GM12865 (cell line): Measurements from ENCODE around the gene TASP1.
"Not testable (repeated sequence)": the region's sequence is repeated elsewhere in the genome, so short reads cannot be mapped to it uniquely, and the experiment has no call there.

ENCODE experiments used
- DNase-seq: peaks from one replicate; pipeline ENCODE4 v3.0.0; 2010; ENCODE audit warnings: low read depth
- H3K4me3 ChIP-seq: 2 replicates; pipeline ENCODE4 v1.5.1; 2011; ENCODE audit warnings: mild to moderate bottlenecking, low read depth, low read length, control low read depth
- CTCF ChIP-seq: IDR thresholded peaks from 2 replicates; pipeline ENCODE4 v1.5.1; 2011; ENCODE audit warnings: low read length, control low read depth, low read depth, inconsistent platforms; ENCODE audit not compliant: insufficient read depth; ENCODE audit errors: missing control alignments

TASP1 gene

GRCh38 chr20:13364278-13365170 is 274.2 kb downstream of the TASP1 start:
- no peak for TF ChIP-seq CTCF
- DNase-seq = no peak
- H3K4me3 ChIP-seq = no peak overlapping the region

DNA sequence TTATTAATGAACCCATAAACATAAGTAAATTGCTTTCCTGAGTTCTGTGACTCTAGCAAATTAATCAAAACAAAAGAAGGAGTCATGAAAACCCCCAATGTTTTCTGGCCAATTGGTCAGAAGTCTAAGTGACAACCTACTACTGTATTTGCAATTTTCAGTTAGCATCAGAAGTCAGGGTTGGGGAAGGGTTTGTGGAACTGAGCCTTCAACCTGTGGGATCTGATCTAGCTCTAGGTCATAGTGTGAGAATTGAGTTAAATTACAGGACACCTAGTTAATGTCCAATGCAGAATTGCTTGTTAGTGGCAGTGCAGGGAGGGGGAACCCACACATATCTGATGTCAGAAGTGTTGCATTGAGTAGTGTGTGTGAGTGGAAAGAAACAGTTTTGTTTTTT is 275.3 kb downstream of the TASP1 start:
- TF ChIP-seq CTCF = no peak
- H3K4me3 ChIP-seq = no peak overlapping the region
- DNase-seq = no peak

DNA sequence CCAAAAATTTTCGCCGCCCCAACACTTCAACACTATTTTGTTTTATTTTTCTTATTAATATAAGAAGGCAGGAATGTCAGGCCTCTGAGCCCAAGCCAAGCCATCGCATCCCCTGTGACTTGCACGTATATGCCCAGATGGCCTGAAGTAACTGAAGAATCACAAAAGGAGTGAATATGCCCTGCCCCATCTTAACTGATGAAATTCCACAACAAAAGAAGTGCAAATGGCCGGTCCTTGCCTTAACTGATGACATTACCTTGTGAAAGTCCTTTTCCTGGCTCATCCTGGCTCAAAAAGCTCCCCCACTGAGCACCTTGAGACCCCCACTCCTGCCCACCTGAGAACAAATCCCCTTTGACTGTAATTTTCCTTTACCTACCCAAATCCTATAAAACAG is 276.6 kb downstream of the TASP1 start:
- not testable (repeated sequence) for DNase-seq, H3K4me3 ChIP-seq

GRCh38 chr20:13358936-13359335 is 279.8 kb downstream of the TASP1 start:
- DNase-seq = not testable (repeated sequence)

DNA sequence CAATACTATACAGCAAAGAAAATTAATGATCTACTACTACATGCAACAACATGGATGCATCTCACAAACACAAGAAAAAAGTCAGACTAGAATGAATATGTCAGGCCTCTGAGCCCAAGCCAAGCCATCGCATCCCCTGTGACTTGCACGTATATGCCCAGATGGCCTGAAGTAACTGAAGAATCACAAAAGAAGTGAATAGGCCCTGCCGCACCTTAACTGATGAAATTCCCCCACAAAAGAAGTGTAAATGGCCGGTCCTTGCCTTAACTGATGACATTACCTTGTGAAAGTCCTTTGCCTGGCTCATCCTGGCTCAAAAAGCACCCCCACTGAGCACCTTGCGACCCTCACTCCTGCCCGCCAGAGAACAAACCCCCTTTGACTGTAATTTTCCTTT is 280.9 kb downstream of the TASP1 start:
- H3K4me3 ChIP-seq, DNase-seq: not testable (repeated sequence)

More at GRCh38 chr20:13358936-13359335, 279.8 kb downstream of the TASP1 start:
- not testable (repeated sequence) for H3K4me3 ChIP-seq

DNA sequence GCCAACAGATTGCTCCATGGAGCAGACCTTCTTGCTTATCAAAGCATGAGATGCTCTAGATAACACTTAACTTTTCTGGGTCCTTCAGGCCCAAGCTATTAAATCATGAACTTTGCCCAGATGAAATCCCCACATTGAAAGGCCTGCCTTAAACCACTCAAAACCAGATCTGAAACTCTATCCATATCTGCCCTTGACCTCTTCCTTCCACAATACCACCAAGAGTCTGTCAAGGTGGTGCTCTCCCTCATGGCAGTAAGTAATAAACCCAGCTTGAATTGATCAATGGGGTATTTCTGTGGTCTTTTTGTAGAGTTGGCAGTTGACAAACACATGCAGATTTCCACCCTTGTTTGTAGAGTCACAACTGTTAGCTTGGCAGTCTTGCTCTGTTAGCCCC is 282.1 kb downstream of the TASP1 start:
- H3K4me3 ChIP-seq = no peak overlapping the region
- TF ChIP-seq CTCF = no peak
- no peak for DNase-seq

DNA sequence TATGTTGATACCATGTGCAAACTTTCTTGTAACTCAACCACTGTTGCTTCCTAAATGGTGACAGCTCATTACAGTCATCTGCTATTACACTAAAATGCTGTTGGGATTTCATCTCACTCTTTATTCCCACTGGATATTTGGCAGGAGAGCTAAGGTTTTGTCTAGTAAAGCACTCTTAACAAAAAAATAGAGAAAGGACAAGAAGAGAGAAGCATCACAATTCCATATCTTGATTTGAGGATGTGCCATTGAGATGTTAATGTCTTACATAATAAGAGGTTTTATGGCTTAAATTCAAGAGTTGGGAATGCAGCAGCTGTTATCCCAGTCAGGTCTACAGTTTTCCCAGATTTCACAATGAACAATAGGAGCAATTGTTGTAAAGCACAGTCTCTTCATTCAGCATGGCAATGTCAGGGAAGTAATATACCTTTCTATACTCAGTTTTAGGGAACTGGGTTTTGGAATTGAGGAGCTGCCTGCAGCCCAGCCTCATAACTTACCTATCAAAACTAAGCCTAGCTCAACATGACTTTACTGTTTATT is 282.7 kb downstream of the TASP1 start:
- DNase-seq = no peak
- no peak overlapping the region for H3K4me3 ChIP-seq
- no peak for TF ChIP-seq CTCF

- H3K4me3 ChIP-seq = no peak overlapping the region
- no peak for TF ChIP-seq CTCF
- no peak for DNase-seq
Measured at GRCh38 chr20:13355411-13355810, 283.3 kb downstream of the TASP1 start.
